BJ (cell line): ENCODE data around the gene TMEM161A. TPM values are rescaled to one million over a fixed set of nuclear protein-coding genes. Genes with fewer than 3 reads are reported as not detected.

Source experiments
- CTCF ChIA-PET: fragments of 350-600 bp; formaldehyde crosslinking; extraction: SDS; loops from one replicate; lab custom pipeline; 2021; ENCODE audit warnings: antibody characterized with exemption, inconsistent platforms; lab: Yijun Ruan, JAX
- POLR2A ChIA-PET: fragments of 300-600 bp; sonication (Branson Sonifier 250); formaldehyde crosslinking; extraction: SDS; loops from one replicate; lab custom pipeline; 2021; ENCODE audit warnings: antibody characterized with exemption; lab: Charles Lee
- DNase-seq: peaks from one replicate; pipeline ENCODE4 v3.0.0-alpha.2; 2011; ENCODE audit warnings: low read depth
- H3K27me3 ChIP-seq: 2 replicates; pipeline ENCODE4 v1.6.0; 2011; ENCODE audit warnings: low read length; ENCODE audit not compliant: control insufficient read depth, insufficient read depth
- H3K36me3 ChIP-seq: 2 replicates; pipeline ENCODE4 v1.5.1; 2011; ENCODE audit warnings: low read length; ENCODE audit not compliant: control insufficient read depth, insufficient read depth
- H3K4me3 ChIP-seq: 2 replicates; pipeline ENCODE4 v1.5.1; 2011; ENCODE audit warnings: low read depth, mild to moderate bottlenecking, control low read depth, low read length
- polyA minus RNA-seq: library from RNA; depleted of rRNA, polyadenylated mRNA; stranded (reverse); fragments of >200 nt; gene quantifications from 2 replicates; pipeline ENCODE4 v1.2.3, GENCODE V29; 2011; rRNA and poly(A)+ RNA removed
- polyA plus RNA-seq: library from polyadenylated mRNA; depleted of rRNA; stranded (reverse); fragments of >200 nt; gene quantifications from 2 replicates; pipeline ENCODE4 v1.2.3, GENCODE V29; 2011; rRNA removed
- TF ChIP-seq, protein P1 (sequence below): IDR thresholded peaks from 2 replicates; pipeline ENCODE4 v1.5.1; 2011; ENCODE audit warnings: low read depth, mild to moderate bottlenecking, control low read depth, inconsistent platforms, low read length, moderate library complexity; ENCODE audit not compliant: insufficient read depth

Gene TMEM161A
- polyA plus RNA-seq, result 23.6 and 40.1 TPM in 2 replicates
- 25.4 and 34.7 TPM in 2 replicates for polyA minus RNA-seq

DNA sequence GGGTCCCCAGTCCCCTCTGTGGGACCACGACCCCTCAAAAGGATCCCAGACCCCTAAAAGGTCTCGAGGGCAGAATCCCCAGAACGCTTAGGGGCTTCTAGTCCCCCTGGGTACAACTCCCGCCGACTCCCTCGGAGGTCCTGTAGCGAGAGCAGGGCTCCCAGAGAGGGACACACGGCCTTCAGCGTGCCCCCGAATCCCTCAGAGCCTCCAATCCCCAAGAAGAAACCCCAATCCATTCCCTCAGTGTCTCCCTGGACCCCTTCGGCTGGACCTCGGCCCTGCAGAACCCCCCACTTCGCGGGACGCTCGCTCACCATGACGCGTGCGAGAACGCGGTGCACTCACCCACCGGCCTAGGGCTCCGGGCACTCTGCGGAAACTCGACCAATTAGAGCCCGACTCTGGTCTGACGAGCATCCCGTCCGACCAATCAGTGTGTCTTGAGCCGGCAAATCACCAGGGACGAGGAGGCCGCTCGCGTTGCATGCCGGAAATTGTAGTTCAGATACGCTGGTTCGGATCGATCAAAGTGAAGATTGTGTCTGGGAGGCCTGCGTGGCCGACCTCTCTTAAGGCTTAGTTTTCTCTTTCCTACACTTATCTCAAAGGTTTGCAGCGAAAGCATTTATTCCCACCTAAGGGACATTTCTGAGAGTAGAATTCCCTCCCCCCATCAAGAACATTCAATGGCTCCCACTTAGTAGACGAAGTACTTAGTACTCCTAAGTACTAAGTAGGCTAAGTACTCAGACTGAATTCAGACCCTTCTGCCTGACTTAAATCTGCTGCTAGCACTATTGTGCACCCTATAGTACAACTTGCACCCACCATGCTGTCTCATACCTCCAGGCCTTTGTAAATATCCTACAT lies at the start of gene TMEM161A:
Gene TMEM161A (minus strand): TSS at position 370 of the 873 bp plus-strand sequence. CDS start 50 bp downstream, at position 320.
- TF ChIP-seq, protein P1, sequence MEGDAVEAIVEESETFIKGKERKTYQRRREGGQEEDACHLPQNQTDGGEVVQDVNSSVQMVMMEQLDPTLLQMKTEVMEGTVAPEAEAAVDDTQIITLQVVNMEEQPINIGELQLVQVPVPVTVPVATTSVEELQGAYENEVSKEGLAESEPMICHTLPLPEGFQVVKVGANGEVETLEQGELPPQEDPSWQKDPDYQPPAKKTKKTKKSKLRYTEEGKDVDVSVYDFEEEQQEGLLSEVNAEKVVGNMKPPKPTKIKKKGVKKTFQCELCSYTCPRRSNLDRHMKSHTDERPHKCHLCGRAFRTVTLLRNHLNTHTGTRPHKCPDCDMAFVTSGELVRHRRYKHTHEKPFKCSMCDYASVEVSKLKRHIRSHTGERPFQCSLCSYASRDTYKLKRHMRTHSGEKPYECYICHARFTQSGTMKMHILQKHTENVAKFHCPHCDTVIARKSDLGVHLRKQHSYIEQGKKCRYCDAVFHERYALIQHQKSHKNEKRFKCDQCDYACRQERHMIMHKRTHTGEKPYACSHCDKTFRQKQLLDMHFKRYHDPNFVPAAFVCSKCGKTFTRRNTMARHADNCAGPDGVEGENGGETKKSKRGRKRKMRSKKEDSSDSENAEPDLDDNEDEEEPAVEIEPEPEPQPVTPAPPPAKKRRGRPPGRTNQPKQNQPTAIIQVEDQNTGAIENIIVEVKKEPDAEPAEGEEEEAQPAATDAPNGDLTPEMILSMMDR, result no peak
- DNase-seq, result peak; percentile 92
- POLR2A ChIA-PET, result no interaction called here
- CTCF ChIA-PET, result interaction anchor here (0.7 to 6.9 kb wide), 8 partner anchors 13 to 151 kb away, joined by 3 to 50 read pairs (median 4); no protein-coding TSS in a partner anchor
- peak within 1 kb of the TSS; percentile 61 for H3K4me3 ChIP-seq
- H3K36me3 ChIP-seq, result no peaks in the 10 kb centered on the region
- H3K27me3 ChIP-seq, result no peaks in the 10 kb centered on the region

DNA sequence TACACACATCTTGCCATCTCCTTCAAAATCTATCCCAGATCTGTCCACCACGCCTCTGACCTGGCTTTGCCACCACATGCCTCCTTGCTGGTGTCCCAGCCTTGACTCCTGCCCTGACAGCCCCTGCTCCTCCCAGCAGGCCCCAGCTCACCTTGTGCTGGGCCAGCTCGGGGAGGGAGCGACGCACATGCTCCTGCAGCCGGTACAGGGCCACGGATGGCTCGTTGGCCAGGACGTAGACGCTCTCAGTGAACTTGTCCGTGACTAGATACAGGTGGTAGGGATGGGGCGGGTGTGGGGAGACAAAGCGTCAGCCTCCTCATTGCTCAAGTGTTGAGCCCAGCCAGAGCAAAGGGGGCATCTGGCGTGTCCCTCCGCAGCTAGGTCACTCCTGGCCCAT lies 48.5 kb upstream of the TMEM161A start:
- Histone ChIP-seq H3K36me3 (peaks cover 8% of the 10 kb centered on the region), H3K4me3 (no peak overlapping the region), H3K27me3 (no peaks in the 10 kb centered on the region)
- DNase-seq, result no peak
- TF ChIP-seq, protein P1, result no peak
- CTCF ChIA-PET, result interaction anchor here (1.9 kb wide), 1 partner anchor 12 kb away, joined by 8 read pairs; no protein-coding TSS in a partner anchor
- POLR2A ChIA-PET, result no interaction called here

DNA sequence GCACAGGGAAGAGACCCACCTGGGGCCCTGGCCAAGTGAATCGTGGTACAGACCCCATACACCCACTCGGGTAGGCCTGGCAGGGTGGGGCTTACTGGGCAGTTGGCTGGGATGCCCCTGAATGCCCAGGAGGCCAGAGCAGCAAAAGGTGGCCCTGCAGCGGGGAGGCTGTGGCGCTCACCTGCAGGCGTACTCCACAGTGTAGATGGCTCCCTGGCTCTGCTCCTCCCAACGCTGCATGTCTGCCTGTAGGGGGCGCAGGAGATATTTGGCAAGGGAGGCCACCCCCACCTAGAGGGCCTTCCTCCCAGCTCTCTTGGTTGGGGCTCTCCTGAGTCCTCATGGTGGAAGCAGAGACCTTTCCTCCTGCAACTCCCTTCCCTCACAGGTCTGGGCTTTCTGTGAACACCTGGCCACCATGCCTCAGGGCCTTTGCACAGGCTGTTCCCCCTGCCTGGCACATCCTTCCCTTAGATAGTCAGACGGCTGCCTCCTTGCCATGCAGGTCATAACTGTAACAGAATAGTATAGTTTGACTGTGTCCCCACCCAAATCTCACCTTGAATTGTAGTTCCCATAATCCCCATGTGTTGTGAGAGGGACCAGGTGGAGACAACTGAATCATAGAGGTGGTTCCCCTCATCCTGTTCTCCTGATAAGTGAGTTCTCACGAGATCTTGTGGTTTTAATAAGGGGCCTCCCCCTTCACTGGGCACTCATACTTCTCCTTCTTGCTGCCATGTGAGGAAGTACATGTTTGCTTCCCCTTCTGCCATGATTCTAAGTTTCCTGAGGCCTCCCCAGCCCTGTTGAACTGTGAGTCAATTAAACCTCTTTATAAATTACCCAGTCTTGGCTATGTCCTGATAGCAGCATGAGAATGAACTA lies 47.8 kb upstream of the TMEM161A start:
- Histone ChIP-seq H3K27me3 (no peaks in the 10 kb centered on the region), H3K4me3 (no peak overlapping the region), H3K36me3 (peaks cover 8% of the 10 kb centered on the region)
- ChIA-PET CTCF (interaction anchor here (2.4 kb wide), 1 partner anchor 11 kb away, joined by 9 read pairs; no protein-coding TSS in a partner anchor), POLR2A (no interaction called here)
- TF ChIP-seq, protein P1, result peak; percentile 67
- no peak for DNase-seq

DNA sequence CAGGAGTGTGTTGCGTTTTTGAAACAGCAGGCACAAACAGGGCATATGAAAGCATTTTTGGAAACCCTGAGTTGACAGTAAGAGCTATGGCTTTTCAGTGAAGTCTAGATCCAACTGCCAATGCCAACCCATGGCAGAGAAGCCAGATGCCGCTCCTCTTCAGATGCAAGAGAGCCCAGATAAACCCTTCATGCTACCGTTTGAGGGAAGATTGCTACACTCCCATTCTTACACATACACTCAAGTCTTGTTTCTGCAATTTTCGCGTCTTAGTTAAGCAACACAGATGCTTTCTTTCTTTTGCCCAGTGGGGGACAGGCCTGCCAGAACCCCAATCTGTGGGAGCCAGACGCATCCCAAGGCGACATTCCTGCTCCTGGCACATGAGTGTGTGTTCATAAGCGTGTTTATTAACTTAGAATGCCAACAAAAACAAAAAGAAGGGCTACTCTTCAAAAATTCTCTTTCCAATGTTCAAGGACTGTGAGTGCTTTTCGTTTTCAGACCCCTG lies 43.3 kb upstream of the TMEM161A start:
- Histone ChIP-seq H3K27me3 (no peaks in the 10 kb centered on the region), H3K4me3 (no peak overlapping the region), H3K36me3 (peaks cover 11% of the 10 kb centered on the region)
- DNase-seq, result no peak
- ChIA-PET POLR2A (no interaction called here), CTCF (interaction anchor here (1.3 kb wide), 1 partner anchor 36 kb away, joined by 6 read pairs; no protein-coding TSS in a partner anchor)
- TF ChIP-seq, protein P1, result no peak
